Tibial nerve (tissue), 4 donors: ENCODE data around the gene TRIM38.

Source experiments
- EP300 ChIP-seq, 2 donors: sonication (generic); formaldehyde crosslinking; IDR thresholded peaks; one replicate each; pipeline ENCODE4 v1.6.1; 2017; ENCODE audit warnings: antibody characterized with exemption in 2 of 2, mild to moderate bottlenecking in 1 of 2
- TF ChIP-seq, protein P1 (sequence below), 5 experiments: fragments of 200-600 bp in 3 of 5; fragments of 450-650 bp in 2 of 5; sonication (generic) in 3 of 5; IDR thresholded peaks; one replicate each; pipeline ENCODE4 v1.5.1; 2016 to 2019; ENCODE audit warnings: antibody characterized with exemption in 5 of 5, mild to moderate bottlenecking in 3 of 5, moderate library complexity in 2 of 5

DNA sequence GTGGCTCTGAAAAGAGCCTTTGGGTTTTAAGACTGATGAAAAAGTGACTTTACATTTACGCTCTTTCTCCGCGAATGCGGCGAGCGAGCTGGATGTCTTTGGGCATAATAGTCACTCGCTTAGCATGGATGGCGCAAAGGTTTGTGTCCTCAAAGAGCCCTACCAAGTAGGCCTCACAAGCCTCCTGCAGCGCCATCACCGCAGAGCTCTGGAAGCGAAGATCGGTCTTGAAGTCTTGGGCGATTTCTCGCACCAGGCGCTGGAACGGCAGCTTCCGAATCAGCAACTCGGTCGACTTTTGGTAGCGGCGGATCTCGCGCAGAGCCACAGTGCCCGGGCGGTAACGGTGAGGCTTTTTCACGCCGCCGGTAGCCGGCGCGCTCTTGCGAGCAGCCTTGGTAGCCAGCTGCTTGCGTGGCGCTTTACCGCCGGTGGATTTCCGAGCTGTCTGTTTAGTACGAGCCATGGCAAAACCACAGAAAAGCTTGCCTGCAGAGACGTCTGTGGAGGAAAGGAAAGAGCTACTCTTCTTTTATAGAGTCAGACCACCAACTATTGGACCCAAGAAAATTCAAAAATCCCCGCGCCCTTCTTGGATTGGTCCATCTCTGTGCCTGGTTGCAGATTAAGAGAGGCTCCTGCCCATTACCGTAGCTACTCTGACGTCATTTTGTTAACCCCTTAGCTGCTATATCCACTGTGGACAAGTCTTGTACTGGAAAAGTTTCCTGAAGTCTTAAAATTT is 69.2 kb downstream of the TRIM38 start:
- TF ChIP-seq, protein P1, sequence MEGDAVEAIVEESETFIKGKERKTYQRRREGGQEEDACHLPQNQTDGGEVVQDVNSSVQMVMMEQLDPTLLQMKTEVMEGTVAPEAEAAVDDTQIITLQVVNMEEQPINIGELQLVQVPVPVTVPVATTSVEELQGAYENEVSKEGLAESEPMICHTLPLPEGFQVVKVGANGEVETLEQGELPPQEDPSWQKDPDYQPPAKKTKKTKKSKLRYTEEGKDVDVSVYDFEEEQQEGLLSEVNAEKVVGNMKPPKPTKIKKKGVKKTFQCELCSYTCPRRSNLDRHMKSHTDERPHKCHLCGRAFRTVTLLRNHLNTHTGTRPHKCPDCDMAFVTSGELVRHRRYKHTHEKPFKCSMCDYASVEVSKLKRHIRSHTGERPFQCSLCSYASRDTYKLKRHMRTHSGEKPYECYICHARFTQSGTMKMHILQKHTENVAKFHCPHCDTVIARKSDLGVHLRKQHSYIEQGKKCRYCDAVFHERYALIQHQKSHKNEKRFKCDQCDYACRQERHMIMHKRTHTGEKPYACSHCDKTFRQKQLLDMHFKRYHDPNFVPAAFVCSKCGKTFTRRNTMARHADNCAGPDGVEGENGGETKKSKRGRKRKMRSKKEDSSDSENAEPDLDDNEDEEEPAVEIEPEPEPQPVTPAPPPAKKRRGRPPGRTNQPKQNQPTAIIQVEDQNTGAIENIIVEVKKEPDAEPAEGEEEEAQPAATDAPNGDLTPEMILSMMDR (IDR thresholded peaks at IDR 0.05), result peak in 1 of 5 experiments; percentile 32
- TF ChIP-seq EP300 (IDR thresholded peaks at IDR 0.05), result peak in 1 of 2 donors; percentile 79
